Subcutaneous adipose tissue (tissue), 4 donors: ENCODE data around the gene IDH1. TPM values are rescaled to one million over a fixed set of nuclear protein-coding genes. Genes with fewer than 3 reads are reported as not detected.

Source experiments
- total RNA-seq, 4 donors: library from RNA; depleted of rRNA; stranded (reverse); fragments of >200 nt; gene quantifications; one replicate each; pipeline ENCODE4 v1.1.0, GENCODE V29; 2016
- TF ChIP-seq, protein P1 (sequence below): fragments of 450-650 bp; IDR thresholded peaks from one replicate; pipeline ENCODE4 v1.5.1; 2016; ENCODE audit warnings: low read depth, mild to moderate bottlenecking, control low read depth, antibody characterized with exemption, moderate library complexity

The IDH1 gene
- total RNA-seq, 4 donors from 2014 or later: 126 to 345 (median 247) TPM

DNA sequence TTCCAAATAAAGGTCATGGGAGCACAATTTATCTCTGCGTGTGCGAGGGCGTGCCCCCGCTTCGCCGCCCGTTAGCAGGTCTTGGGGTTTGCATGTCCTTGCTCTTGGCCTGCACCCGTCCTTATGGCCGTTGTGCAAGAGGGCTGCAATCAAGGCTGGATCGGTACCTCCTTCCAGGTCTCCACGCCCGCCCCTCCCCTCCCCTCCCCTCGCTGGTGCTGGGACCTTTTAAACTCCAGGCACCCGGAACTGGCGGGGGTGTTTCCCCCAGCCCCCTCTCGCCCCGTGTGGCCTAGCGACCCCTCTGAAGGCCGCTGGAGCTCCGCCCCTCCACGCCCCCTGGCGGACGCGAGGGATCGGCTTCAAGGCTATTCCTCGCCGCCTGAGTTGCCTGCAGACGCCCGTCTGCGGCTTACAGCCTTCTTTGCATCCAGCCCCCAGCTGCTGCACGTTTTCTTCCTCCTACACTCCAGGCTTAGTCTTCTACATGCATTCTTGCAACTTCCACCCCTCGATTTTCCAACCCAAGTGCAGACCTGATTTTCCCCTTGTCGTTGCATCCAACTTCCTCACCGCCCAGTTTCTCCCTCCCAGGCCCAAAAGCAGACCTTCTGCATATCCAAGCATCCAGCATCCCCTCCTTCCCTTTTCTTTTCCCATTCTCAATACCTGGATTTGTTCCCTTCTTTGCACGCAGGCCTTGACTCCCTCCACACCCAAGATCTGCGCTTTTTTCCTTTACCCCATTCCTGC, 577 bp downstream of the IDH1 start:
- TF ChIP-seq, protein P1, sequence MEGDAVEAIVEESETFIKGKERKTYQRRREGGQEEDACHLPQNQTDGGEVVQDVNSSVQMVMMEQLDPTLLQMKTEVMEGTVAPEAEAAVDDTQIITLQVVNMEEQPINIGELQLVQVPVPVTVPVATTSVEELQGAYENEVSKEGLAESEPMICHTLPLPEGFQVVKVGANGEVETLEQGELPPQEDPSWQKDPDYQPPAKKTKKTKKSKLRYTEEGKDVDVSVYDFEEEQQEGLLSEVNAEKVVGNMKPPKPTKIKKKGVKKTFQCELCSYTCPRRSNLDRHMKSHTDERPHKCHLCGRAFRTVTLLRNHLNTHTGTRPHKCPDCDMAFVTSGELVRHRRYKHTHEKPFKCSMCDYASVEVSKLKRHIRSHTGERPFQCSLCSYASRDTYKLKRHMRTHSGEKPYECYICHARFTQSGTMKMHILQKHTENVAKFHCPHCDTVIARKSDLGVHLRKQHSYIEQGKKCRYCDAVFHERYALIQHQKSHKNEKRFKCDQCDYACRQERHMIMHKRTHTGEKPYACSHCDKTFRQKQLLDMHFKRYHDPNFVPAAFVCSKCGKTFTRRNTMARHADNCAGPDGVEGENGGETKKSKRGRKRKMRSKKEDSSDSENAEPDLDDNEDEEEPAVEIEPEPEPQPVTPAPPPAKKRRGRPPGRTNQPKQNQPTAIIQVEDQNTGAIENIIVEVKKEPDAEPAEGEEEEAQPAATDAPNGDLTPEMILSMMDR: no peak

DNA sequence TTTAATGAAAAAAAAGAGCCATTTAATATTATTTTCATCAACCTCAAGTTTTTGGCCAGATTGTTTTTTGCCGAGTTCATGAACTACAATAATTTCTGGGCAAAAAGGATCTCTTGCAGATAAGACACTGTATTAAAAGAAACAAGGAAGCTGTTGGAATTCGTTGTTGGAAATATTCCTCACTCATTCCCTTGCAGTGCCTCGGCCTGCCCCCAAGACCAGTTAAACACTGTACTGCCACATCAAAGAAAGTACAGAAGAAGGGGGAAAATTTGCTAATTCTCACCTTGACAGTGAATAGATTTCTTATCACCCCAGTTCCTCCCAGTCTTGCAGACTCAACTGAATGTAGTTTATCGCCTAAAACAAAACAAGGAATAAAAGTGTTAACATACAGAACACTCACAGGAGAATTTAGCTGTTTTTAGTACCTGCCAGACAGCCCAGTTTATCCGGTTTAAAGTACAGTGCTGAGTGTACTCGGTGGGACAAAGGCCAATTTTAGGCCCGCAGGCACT, 1.2 kb downstream of the IDH1 start:
- TF ChIP-seq, protein P1: no peak

DNA sequence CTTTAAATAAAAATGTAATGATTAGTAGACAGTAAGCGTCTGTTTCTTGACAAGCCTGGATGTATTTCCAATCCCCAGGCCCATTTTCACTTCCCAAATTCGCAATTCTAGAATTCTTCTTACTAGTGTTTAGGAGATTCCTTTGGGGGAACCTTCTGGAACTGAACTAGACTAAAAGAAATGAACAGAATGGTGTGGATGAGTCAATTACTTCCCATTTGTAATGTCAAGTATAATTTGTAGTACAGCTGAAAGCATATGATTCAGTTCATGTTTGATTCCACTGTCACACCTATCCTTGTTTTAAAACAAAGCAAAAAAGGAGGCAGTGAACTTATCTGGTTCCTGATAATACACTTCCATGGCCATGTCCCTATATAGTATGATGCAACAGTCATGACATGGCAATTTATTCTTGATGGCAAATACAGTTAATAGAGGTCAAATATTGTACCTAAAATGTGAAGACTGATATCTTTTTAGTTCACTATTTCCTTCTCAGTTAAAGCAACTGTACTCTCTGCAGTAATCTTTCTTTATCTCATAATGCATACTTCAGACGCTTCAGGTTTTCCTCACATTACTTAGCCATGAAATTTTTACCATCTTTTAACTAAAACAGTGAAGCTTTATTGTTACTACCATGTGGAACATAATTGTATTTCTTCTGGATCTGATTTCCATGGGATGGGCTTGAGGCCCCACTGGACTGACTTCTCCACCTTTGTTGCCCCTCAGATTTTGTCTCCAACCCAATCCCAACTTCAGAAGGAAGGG, 2.0 kb downstream of the IDH1 start:
- TF ChIP-seq, protein P1: no peak

DNA sequence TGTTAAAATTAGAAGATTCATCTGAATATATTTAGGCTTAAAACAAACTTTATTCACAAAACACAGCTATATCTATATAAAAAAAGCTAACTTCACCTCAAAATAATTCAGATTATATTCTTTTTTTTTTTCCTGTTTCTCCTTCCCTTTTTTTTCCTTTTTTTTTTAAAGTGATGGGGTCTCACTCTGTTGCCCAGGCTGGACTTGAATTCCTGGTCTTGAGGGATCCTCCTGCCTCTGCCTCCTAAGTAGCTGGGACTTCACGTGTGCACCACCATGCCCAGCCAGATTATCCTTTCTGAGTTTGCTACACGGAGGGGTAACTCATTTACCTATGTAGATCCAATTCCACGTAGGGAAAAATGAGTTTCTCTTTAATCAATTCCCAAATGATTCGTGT, 3.8 kb downstream of the IDH1 start:
- TF ChIP-seq, protein P1: no peak

DNA sequence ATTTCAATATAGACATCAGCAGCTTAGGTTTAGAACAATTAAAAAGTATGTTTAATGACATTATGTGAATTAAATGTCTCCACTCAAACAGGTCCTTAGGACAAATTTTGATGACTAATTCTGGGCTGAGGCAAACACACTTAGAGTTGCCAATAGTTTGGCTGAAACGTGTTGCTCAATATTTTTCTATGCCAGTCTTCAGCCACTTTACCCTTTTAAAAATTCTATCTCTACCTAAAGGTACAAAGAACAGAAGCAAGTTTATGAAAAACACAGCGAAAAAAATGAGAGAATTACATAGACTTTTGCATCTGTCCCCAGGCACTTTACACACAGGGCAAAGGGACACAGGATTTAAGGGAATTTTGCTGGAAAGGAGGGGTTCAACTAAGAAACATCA, 4.5 kb downstream of the IDH1 start:
- TF ChIP-seq, protein P1: no peak

DNA sequence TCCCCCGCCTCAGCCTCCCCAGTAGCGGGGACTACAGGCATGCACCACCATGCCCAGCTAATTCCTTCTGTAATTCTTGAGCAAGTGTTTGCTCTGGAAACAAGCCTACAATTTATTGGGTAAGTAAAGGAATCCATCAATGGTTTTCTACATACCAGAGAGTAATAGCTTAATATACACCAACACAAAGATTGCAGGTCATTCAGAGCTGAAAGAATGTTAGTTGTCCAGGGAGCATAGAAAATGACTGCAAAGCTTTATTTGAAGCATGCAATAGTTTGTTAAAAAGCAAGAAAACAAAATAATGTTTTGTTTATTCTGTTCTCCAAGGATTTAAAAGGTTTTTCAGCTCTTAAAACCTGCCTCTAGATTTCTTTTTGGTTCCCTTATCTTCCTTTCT, 5.6 kb downstream of the IDH1 start:
- TF ChIP-seq, protein P1: no peak

DNA sequence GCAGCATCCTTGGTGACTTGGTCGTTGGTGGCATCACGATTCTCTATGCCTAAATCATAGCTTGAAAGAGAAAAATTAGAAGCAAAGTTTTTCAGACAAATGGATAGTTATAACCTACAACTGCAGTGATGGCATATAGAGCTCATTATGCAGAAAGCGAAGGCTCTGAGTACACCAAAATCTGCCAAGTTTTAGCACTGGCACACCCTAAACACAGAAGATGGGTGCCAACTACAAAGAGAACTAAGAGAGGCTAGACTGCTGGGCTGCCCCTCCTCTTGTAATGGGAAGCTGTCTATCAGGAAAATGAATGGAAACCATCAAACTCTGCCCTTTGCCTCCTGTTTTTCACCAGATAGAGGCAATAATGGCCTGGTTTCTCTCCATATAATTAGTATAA, 6.3 kb downstream of the IDH1 start:
- TF ChIP-seq, protein P1: no peak
